Stimulated activated CD4-positive, alpha-beta T cell treated with anti-CD3 and anti-CD28 coated beads, Interleukin-15, amount 100 ng/mL, for 48 hours (primary cell): ENCODE results near the gene AHRR.

Experiments used
- DNase-seq, 2 donors: peaks; one replicate each; pipeline ENCODE4 v3.0.0-alpha.2; 2020; ENCODE audit warnings: low read depth in 2 of 2

Gene AHRR

DNA sequence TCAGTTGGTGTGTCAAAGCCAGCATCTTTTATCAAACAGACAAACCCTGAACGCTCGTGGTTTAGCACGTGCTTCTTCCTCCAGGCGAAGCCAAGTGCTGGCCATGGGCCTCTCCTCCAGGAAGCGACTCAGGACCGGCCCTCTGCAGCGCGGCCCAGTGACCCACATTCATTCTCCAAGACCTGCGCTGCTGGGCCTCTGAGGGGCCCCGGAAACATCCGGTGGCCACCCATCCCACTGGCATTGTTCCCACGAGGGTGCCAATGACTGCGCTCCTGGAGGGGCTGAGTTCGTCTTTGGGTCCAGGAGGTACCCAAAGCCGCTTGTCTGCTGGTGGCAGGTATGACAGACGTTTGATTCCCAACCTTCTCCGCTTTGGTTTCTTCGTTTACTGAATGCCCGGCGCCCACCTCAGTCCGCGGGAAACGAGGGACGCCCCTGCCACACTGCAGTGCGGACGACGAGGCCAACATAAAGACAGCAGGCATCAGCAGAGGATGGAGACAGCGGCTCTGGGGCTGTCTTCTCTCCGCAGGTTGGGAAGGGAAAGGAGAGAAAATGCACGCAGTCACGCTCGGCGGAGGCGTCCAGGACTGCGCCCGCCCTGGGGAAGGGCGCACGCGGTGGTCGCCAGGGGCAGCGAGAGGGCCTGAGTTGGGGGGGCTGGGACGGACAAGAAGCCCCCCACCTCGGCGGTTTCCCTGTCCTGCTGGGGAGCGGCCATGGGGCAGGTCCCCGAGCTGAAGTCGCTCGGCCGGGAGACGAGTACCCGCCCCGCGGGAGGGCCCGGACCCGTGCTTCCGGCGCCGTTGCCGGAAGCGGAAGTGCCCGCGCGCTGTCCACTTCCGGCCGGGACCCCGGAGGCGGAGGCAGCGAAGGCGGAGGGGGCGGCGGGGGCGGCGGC lies 121.1 kb downstream of the AHRR start, which contains the start of gene EXOC3:
EXOC3 (plus strand) TSS at position 842 of the 904 bp plus-strand sequence. CDS start 3,030 bp downstream, outside the sequence.
- DNase-seq = peak; percentile 40 to 68

DNA sequence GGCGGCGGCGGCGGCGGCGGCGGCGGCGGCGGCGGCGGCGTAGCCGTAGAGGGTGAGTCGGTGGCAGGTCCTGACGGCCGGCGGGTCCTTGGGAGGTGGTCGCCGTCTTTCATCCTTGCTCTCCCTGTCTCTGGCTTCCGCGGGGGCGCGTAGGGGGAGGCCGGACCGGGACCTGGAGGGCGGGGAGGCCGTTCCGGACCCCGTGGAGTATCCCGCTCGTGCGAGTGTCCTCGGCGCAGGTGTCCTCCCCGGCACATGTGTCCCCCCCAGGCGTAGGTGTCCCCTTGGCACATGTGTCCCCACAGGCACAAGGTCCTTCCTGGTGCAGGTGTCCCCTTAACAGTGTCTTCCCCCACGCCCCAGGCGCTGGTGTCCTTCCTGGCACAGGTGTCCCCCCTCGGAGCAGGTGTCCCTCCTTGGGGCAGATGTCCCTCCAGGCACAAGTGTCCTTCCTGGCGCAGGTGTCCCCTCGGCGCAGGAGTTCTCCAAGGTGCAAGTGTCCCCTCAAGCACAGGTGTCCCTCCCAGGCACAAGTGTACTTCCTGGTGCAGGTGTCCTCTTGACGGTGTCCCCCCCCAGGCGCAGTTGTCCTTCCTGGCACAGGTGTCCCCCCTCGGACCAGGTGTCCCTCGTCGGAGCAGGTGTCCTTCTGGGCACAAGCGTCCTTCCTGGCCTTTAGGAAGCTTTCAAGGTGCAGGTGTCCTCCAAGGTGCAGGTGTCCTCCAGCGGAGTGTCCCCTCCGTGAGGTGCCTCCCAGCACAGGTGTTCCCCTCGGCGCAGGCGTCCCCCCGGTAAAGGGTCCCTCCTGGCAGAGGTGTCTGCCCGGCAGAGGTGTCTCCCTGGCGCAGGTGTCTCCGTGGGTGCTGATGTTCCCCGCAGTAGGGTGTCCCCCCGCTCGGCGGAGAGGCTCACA lies 122.0 kb downstream of the AHRR start:
- no peak for DNase-seq

DNA sequence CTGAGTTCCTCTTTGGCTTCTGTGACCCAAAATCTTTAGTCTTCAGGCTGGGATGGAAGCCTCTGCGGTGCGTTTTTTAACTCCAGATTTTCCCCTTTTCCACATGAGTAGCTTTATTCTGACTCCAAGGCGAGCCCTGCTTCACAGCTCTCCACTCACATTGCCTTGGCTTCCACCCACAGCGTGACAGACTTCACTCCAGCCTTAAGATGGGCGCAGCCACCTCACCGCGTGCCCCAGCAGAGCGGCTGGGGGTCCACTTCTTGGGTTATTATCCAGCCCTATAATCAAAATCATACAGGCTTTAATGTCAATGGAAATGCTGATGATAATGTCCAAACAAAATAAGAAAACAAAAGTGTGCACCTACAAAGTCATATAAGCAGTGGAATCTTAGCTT lies 122.7 kb downstream of the AHRR start:
- no peak for DNase-seq

- no peak for DNase-seq
These were observed 124.1 kb downstream of the AHRR start for GRCh38 chr5:445591-445990.

DNA sequence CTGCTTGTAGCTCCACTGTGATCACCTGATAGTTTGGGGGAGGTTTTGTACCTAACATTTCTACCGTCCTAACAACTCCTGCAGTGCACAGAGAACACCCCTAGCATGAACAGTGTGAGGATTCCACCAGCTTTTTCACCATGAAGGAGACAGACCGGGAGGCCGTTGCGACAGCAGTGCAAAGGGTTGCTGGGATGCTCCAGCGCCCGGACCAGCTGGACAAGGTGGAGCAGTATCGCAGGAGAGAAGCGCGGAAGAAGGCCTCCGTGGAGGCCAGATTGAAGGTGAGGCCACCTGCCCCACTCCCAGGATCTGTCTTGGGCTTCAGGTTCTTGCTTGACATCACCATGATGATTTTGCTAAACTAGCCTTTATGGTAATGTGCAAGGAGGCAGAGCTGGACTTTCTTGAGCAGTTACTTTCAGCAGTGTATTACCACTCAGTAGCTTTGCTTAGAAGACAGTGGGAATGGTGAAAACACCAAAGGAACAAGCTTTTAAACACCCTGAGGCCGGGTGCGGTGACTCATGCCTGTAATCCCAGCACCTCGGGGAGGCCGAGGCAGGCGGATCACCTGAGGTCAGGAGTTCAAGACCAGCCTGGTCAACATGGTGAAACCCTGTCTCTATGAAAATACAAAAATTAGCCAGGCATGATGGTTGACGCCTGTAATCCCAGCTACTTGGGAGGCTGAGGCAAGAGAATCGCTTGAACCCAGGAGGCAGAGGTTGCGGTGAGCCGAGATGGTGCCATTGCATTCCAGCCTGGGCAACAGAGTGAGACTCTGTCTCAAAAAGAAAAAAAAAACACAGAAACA lies 124.8 kb downstream of the AHRR start:
- DNase-seq = no peak

DNA sequence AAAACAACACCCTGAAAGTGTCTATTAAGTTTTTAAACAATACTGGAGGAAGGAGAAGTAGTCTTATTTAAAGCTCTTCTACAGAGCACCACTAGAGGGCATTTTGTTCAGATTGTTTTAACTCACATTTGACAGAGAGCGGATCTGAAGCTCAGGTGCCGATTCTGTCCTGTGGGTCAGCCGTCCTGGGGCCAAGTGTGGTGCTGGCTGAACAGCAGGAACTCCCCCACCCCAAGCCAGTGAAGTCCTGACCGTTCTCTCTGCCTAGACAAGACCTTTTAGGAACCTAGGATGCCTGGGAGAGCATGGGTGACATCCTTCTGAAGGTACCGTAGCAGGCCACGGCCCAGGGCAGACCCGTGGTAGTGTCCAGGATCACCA lies 125.4 kb downstream of the AHRR start:
- DNase-seq = no peak

- DNase-seq = no peak
These were observed 126.0 kb downstream of the AHRR start for GRCh38 chr5:447501-447900.

DNA sequence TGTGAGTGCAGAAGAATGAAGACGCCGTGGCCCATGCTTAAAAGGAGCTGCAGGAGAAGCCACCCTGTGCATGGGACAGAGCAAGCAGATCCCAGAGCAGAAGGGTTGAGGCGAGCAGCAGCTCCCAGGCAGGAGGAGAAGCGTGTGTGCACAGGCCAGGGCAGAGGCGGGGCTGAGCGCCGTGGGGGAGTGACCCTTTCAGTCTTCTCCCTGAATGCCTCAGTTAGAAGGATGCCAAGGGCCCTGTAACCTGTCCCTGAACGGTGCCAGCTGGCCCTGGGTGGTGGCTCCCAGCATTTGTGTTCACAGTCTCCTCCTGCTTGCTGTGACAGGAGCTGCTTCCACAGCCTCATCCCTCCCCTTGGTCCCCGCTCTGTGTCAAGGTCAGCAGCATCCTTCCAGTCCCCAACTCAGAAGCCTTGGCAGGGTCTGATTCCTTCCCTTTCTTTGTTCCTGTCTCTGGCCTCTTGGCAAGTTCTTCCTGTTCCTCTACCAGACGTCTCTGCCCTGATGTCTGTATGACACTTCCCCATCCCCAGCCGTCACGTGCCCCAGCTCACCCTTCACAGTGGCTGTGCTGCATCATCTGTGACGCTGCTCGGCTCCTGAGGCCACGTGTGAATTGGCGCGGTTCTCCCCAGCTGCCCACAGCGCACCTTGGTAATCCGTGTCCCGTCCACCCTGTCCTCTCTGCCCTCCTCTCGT lies 126.7 kb downstream of the AHRR start:
- DNase-seq = no peak

DNA sequence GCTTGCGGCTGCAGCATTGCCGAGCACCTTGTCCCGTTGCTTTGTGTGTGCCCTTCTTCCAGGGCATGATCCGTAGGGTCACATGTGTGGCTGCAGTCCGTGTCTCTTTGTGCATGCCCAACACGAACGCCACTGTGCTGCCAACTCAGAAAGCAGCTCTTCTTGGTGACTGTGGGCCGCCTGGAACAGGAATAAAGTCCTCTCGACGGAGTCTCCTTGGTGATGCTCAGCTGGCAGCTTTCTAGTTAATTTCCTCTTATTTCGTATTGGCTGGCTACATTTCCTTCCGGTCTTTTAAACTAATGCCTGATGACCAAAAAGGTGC lies 127.2 kb downstream of the AHRR start:
- no peak for DNase-seq

- DNase-seq = no peak
These were observed 127.6 kb downstream of the AHRR start for GRCh38 chr5:449151-449550.

GRCh38 chr5:451587-452458 lies 130.3 kb downstream of the AHRR start:
- DNase-seq = no peak

DNA sequence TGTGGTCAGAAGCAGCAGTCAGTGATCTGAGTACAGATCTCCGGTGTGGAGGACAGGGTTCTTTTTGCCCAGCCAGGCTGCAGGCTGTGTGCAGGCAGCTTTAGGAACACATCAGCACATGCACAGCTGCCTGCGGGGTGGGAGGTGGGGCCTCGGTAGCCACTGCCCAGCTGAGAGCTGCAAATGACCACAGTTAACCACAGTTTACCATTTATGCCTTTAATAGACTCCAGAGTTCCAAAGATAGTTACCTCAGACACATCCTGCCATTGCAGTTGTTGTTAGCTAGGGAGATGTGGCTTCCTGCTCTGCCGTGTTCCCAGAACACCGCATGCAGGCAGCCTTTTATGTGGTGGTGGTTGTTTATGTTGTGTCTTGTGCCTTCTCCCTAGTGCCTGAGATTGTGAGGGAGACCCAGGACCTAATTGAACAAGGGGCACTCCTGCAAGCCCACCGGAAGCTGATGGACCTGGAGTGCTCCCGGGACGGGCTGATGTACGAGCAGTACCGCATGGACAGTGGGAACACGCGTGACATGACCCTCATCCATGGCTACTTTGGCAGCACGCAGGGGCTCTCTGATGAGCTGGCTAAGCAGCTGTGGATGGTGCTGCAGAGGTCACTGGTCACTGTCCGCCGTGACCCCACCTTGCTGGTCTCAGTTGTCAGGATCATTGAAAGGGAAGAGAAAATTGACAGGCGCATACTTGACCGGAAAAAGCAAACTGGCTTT lies 131.6 kb downstream of the AHRR start:
- no peak for DNase-seq

DNA sequence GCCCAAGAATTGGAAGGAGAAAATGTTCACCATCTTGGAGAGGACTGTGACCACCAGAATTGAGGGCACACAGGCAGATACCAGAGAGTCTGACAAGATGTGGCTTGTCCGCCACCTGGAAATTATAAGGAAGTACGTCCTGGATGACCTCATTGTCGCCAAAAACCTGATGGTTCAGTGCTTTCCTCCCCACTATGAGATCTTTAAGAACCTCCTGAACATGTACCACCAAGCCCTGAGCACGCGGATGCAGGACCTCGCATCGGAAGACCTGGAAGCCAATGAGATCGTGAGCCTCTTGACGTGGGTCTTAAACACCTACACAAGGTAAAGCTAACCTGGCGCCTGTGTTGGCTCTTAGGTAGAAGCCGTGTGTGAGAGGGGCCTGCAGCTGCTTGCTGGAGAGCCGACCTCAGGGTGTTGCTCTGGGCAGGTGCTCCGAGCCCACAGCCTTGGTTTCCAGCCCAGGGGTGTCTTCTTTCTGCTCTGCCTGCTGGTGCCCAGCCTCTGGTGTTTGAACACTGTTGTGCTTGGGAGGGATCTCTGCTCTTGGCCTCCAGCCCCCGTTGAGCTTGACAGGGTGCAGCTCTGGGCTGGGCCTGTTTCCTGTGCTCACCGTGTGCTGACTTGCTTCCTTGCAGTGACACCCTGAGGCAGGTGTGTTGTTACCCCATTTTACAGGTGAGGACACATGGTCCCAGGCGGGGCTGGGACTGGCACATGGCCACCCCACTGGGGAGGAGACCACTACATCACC lies 132.4 kb downstream of the AHRR start:
- no peak for DNase-seq

DNA sequence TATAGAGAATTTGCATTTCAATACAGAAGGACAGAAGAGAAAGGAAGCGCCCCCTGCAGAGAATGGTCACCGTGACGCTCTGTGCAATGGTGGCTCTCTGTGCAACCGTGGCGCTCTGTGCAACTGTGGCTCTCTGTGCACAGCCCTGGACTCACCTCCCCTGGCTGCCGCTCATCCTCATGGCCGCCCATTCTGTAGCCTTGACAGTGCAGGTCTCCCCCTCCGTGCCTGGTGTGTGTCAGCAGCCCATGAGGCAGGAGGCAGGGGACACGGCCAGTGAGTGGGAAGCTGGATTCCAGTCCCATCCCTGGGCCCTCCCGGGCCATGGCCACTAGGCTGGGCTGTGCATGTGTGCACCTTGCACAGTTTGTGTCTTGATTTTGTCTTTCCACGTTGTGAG lies 133.4 kb downstream of the AHRR start:
- DNase-seq = no peak

DNA sequence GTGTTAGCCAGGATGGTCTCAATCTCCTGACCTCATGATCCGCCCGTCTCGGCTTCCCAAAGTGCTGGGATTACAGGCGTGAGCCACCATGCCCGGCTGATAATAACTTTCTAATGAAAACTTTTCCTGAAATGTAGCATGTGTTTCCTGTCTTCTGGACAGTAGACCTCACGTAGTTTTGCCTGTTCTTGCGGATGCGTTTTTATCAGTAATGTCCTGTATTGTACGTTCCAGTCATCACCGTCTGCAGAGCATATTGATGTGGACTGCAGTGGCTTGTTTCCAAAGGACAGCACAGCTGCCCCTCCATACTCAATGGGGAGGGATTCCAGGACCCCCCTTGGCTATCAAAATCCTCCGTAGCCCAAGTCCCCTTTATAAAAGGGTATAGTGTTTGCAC lies 134.3 kb downstream of the AHRR start:
- DNase-seq = no peak

GRCh38 chr5:456351-457194 lies 135.1 kb downstream of the AHRR start:
- no peak for DNase-seq

DNA sequence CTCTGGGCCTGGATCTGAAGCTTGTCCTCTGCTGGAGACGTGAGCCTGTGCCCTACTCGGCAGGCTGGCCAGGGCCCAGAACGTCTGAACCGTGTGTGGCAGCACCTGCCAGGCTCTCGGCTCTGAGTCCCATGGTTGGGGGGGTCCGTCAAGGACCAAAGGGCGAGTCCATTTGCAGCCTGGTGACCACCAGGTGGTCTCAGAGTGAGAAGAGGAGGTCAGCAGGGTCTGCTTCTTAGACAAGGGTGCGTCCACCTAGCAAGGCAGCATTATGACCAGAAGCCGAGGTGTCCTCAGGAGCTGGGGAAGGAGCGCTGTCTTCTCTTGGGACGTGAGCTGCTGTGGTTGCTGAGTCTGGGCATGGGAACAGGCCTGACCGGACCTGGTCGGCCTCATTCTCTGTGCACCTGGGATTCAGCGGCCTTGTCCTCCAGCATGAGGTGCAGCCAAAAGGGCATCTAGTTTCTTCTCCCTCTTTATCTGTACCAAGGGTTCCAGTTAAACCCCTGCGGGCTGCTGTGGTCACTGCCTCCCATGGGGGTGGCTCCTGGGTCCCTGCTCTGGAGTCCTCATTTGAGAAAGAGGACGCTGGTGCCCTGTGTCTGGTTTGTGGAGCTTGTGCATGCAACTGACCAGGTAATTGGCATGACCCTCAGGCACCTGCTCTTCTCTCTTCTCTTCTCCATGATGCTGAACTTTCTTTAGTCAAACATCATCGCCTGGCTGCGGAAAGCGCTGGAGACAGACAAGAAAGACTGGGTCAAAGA lies 135.9 kb downstream of the AHRR start:
- no peak for DNase-seq
